Hematopoietic multipotent progenitor cell treated with erythropoietin and hydrocortisone succinate and interleukin-3 and kit ligand, for 8 days (in vitro differentiated cells): ENCODE data around the gene GRM1.

Experiments used
- DNase-seq: peaks from one replicate; pipeline ENCODE4 v3.0.0-alpha.2; 2015

Gene GRM1

DNA sequence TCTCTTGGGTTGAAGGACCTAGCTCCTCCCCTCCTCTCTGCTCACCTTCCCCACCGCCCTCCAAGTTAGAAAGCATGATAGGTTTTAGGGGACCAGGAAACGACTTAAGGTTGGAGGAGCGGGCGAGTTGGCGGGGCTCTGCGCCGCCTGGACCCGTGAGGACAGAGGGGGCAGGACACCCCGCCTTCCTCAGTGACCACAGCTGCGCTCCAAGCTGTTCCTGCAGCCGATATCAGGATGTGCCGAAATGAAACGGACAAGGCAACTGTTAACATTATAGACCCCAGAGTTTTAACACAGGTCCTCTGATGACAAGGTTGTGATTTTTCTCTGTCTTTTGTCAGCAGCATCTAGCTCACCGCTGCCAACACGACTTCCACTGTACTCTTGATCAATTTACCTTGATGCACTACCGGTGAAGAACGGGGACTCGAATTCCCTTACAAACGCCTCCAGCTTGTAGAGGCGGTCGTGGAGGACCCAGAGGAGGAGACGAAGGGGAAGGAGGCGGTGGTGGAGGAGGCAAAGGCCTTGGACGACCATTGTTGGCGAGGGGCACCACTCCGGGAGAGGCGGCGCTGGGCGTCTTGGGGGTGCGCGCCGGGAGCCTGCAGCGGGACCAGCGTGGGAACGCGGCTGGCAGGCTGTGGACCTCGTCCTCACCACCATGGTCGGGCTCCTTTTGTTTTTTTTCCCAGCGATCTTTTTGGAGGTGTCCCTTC lies at the start of gene GRM1:
GRM1 (plus strand) TSS at position 212 of the 722 bp plus-strand sequence; CDS start at position 668, 456 bp downstream.
- no peak for DNase-seq

DNA sequence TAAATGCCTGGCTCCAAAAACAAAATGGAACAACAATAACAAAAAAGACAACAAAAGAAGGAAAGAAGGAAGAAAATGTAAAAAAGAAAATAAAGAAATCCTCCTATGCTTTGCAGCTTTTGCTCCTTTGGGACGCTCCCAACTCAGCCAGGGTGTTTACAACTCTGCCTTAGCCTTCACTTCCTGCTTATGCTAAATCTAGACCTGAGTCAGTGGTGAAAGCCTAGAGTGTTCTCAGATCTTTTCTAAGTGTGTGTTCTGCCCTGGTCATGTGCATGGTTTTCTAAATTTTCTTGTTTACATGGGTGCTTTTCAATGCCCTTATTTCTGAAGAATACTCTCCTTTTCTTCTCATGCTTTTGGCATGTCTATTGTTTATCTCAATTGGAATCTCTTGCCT lies 19.5 kb upstream of the GRM1 start:
- no peak for DNase-seq

- DNase-seq, result no peak
These were observed 14.6 kb upstream of the GRM1 start for GRCh38 chr6:146014233-146014632.

- no peak for DNase-seq
These were observed 11.2 kb upstream of the GRM1 start for GRCh38 chr6:146017672-146018071.

GRCh38 chr6:146026873-146027272 lies 2.0 kb upstream of the GRM1 start:
- no peak for DNase-seq

GRCh38 chr6:146027586-146028251 lies 1.1 kb upstream of the GRM1 start:
- no peak for DNase-seq

DNA sequence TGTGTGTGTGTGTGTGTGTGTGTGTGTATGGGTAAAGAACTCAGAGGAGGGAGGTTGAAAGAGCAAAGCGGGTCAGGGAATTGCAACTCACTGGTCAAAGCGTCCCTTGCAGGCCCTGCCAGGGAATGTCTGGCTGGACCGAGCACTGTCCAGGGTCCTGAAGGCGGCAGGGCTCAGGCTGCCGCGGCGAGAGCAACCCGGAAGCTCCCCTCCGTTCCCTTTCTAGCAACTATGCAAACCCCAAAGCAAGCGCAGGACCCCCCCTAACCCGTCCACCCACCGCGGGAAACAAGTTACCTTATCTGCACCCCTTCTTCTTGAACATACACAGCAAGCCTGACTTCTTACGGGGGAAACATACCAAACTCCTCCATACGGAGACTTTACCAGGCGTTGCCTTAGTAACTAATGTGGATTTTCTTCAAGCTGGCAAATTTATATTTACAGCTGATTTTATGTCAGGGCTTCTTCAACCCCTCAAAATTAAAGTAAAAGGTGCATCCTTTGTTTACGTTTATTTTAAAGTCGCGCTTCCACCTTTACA lies 538 bp upstream of the GRM1 start:
- peak; percentile 44 for DNase-seq

DNA sequence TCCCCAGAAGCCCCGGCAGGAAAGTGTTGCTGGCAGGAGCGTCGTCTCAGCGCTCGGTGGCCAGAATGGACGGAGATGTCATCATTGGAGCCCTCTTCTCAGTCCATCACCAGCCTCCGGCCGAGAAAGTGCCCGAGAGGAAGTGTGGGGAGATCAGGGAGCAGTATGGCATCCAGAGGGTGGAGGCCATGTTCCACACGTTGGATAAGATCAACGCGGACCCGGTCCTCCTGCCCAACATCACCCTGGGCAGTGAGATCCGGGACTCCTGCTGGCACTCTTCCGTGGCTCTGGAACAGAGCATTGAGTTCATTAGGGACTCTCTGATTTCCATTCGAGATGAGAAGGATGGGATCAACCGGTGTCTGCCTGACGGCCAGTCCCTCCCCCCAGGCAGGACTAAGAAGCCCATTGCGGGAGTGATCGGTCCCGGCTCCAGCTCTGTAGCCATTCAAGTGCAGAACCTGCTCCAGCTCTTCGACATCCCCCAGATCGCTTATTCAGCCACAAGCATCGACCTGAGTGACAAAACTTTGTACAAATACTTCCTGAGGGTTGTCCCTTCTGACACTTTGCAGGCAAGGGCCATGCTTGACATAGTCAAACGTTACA lies 817 bp downstream of the GRM1 start:
- DNase-seq, result no peak

- DNase-seq, result no peak
These were observed 3.5 kb downstream of the GRM1 start for GRCh38 chr6:146032387-146032786.

- DNase-seq, result no peak
These were observed 11.5 kb downstream of the GRM1 start for GRCh38 chr6:146040360-146040759.

- peak; percentile 2 for DNase-seq
These were observed 12.4 kb downstream of the GRM1 start for GRCh38 chr6:146041282-146041681.

- DNase-seq, result no peak
These were observed 18.5 kb downstream of the GRM1 start for GRCh38 chr6:146047371-146047770.

DNA sequence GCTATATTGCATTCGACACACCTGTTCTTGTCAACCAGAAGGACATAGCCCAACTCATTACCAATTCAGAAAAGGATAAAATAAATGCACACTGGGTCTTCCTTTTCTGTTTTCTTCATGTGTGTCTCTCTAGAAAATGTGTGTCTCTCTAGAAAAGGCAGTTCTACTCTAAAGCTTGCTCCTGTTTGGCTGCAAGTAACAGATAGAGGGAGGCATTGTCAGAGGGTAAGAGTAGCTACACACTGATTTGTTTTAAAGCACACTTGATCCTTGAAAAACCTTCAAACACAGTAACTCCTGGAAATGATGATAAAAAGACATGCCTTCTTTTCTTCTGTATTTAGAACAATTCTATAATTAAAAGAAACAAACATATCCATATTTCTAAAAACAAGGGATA lies 21.3 kb downstream of the GRM1 start:
- DNase-seq, result no peak

DNA sequence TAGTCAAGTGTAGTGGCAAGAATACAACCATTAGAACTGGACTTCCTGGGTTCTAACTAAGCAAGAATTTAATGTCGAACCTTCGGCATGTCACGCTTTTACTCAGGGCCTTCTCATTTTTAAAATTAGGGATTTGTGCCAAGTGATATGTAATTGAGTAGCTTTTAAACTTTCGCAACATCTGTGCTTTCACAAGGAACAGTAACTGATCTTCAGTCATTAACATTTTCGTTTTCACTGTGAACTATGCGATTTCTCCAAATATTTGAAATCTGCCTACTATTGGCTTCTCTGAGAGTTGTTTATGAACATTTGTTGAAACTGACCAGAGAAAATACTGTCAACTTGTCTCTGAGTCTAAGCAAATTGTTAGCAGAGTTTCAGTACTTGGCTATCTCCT lies 27.6 kb downstream of the GRM1 start:
- no peak for DNase-seq

- DNase-seq, result no peak
These were observed 36.8 kb downstream of the GRM1 start for GRCh38 chr6:146065690-146066089.

DNA sequence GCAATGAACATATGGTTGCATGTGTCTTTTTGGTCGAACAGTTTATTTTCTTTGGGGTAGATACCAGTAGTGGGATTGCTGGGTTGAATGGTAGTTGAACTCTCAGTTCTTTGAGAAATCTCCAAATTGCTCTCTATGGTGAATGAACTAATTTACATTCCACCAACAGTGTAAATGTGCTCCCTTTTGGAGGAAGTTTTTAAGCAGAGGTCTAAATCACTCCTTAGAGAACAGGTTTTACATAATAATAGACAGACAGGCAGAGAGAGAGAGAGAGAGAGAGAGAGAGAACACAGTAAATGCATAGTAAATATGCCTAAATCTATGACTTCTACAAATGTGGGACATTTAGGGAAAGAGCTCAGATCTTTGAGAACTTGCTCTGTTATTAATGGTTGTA lies 37.6 kb downstream of the GRM1 start:
- DNase-seq, result no peak

DNA sequence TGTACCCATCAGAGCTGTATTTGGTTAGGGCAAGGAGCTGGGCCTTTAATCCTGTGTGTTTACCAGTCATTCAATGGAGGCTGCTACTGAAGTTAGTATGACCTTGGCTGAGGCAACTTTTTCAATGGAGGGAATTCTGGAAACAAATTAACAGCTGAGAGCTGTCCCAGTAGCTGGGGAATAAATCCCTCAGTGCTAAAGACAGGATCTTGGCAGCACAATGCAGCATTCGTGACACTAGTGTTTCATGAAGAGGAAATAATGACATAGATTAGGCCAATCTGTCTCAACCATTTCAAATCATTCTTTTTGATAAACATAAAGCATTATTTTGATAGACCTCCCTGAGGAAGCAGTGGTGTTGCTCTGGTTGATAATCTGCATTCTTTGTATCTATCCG lies 42.9 kb downstream of the GRM1 start:
- DNase-seq, result no peak

- no peak for DNase-seq
These were observed 49.1 kb downstream of the GRM1 start for GRCh38 chr6:146077992-146078391.

DNA sequence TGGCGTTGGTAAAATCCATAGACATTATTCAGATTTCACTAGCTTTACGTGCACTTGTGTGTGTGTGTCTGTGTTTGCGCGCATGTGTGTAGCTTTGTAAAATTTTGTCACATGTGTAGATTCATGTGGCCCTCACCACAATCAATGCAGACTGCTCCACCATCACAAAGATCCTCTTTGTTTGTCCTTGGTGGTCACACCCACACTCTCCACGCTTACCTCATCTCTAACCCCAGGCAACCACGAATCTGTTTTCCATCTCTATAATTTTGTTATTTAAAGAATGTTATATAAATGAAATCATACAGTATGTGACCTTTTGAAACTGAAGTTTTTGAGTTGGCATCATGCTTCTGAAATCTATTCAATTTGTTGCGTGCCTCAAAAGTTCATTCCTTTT lies 58.5 kb downstream of the GRM1 start:
- no peak for DNase-seq

- no peak for DNase-seq
These were observed 61.6 kb downstream of the GRM1 start for GRCh38 chr6:146090474-146090873.

DNA sequence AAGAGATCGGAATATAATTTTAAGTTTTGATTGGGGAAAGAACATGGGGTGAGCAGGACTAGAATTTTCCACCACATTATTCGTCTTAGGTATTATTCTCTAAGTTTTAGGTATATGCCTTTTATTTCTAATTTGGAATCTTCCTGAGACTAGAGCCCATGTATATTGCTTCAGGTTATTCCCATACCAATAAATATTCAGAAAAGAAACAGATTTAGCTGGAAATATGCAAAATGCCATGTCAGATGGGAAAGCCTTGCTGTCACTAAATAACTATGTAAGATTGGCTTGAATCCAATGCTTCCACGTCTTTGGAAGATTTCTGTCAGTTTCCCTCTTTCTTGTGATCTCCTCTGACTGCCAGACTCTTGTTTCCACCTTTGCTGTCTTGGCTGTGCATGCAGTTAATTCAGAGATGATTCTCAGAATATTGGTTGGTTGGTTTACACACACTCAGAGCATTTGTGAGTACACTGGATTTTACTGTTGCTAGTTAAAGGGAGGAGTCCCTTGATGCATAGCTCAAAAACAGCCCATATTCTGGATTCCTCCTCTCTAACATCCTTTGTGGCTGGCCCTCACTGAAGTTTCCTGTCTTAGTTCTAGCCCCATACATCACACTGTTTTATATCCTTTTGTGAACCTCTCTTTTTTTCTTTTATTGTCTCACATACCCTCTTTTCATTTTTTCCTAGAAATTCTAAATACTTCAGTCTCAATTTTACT lies 64.3 kb downstream of the GRM1 start:
- DNase-seq, result no peak

- no peak for DNase-seq
These were observed 66.6 kb downstream of the GRM1 start for GRCh38 chr6:146095481-146095880.

DNA sequence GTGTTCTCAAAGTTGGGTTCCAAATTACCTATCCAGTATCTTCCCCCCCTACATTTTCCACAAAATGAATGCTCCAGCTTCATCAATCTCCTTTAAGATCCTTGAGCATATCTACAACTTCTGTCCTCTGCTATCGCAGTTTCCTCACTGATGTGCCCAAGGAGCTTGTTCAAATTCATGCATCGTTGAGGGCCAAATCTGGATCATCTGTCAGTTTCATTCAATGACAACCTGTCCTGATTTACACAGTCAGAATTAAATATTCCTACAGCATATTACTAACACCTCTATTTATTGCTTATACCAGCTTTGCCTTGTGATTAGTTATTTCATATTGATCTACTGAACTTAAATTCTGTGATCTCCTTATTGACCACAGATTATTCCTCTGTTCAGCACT lies 68.7 kb downstream of the GRM1 start:
- no peak for DNase-seq
